K562 (cell line): ENCODE data around the gene PEF1. TPM values are rescaled to one million over a fixed set of nuclear protein-coding genes. Genes with fewer than 3 reads are reported as not detected.

ENCODE experiments used
- ATAC-seq: fragments of 200-7000 bp; cut with Tn5 transposase; 3 replicates; pipeline ENCODE4 v1.9.1; 2020; ENCODE audit warnings: moderate library complexity
- BruUV-seq: library from RNA; stranded (reverse); fragments of 400-500 nt; replicated peaks from 2 replicates; lab custom pipeline; 2021; lab: Mats Ljungman, UMichigan
- CTCF ChIA-PET: fragments of 300-600 bp; formaldehyde crosslinking; extraction: SDS; loops from one replicate; lab custom pipeline; 2021; ENCODE audit warnings: low intra/inter-chr PET ratio; lab: Yijun Ruan, JAX
- POLR2A ChIA-PET: fragments of 300-600, 350-650 bp; sonication (Branson Sonifier 250); formaldehyde crosslinking; extraction: SDS; loops from one replicate; lab custom pipeline; 2021; ENCODE audit warnings: antibody characterized with exemption, inconsistent platforms; lab: Yijun Ruan, JAX
- DNase-seq, 4 experiments: peaks; one replicate each; pipeline versions ENCODE4 v3.0.0 to v3.0.0-alpha.2; 2011 to 2018; ENCODE audit warnings: low spot score in 3 of 4, mixed read lengths in 3 of 4; ENCODE audit errors: extremely low read depth in 1 of 4
- FAIRE-seq: peaks from 2 replicates; lab custom pipeline; 2011; peaks lifted over from hg19 to GRCh38; lab: Jason Lieb, UNC
- H2AFZ ChIP-seq: 2 replicates; pipeline ENCODE4 v1.6.0; 2011; ENCODE audit warnings: low read depth, low read length, control low read depth, inconsistent platforms
- H3K27ac ChIP-seq: fragments of 200-600 bp; 3 replicates; pipeline ENCODE4 v1.8.0; 2011; ENCODE audit warnings: low read depth, mild to moderate bottlenecking, control low read depth, inconsistent platforms, low read length, moderate library complexity, mixed read lengths; ENCODE audit errors: extremely low read depth
- H3K27me3 ChIP-seq, 2 experiments: fragments of 300-600 bp in 1 of 2; 2 replicates in 1 of 2; 3 replicates in 1 of 2; pipeline versions ENCODE4 v1.6.0 to v1.8.0; 2011; ENCODE audit warnings: inconsistent platforms in 2 of 2, low read length in 2 of 2, mild to moderate bottlenecking in 1 of 2, mixed read lengths in 1 of 2, moderate library complexity in 1 of 2; ENCODE audit not compliant: control insufficient read depth in 2 of 2, insufficient read depth in 2 of 2
- H3K36me3 ChIP-seq: fragments of 300-600 bp; 3 replicates; pipeline ENCODE4 v1.8.0; 2011; ENCODE audit warnings: mild to moderate bottlenecking, low read length, inconsistent platforms; ENCODE audit not compliant: control insufficient read depth, insufficient read depth
- H3K4me1 ChIP-seq, 2 experiments: fragments of 200-600 bp in 1 of 2; replicated peaks in 1 of 2; 2 replicates in 1 of 2; 3 replicates in 1 of 2; pipeline versions ENCODE4 v1.5.1 to v1.8.0; 2011; ENCODE audit warnings: inconsistent platforms in 2 of 2, low read length in 2 of 2, mild to moderate bottlenecking in 1 of 2, mixed read lengths in 1 of 2, moderate library complexity in 1 of 2; ENCODE audit not compliant: control insufficient read depth in 2 of 2, insufficient read depth in 2 of 2
- H3K4me2 ChIP-seq: 2 replicates; pipeline ENCODE4 v1.6.1; 2011; ENCODE audit warnings: low read length, control low read depth, inconsistent platforms, mixed read lengths; ENCODE audit not compliant: insufficient read depth
- H3K4me3 ChIP-seq: fragments of 200-600 bp; sonication (generic), shearing (Covaris generic); 2 replicates; pipeline ENCODE4 v1.5.1; 2016; ENCODE audit warnings: control low read depth, inconsistent platforms
- H3K79me2 ChIP-seq: fragments of 200-600 bp; 3 replicates; pipeline ENCODE4 v1.8.0; 2011; ENCODE audit warnings: low read length, inconsistent platforms; ENCODE audit not compliant: control insufficient read depth, insufficient read depth
- H3K9ac ChIP-seq, 2 experiments: 2 replicates each; pipeline versions ENCODE4 v1.6.0 to v1.6.1; 2011; ENCODE audit warnings: low read depth in 2 of 2, low read length in 2 of 2, control low read depth in 1 of 2, inconsistent platforms in 1 of 2, mild to moderate bottlenecking in 1 of 2, mixed read lengths in 1 of 2; ENCODE audit not compliant: insufficient read depth in 1 of 2
- H3K9me1 ChIP-seq: one replicate; pipeline ENCODE4 v1.6.0; 2011; ENCODE audit warnings: inconsistent platforms, mild to moderate bottlenecking, low read length, moderate library complexity; ENCODE audit not compliant: control insufficient read depth, insufficient read depth
- H3K9me3 ChIP-seq: replicated peaks from 2 replicates; pipeline ENCODE4 v1.5.1; 2011; ENCODE audit warnings: low read depth, low read length, inconsistent platforms; ENCODE audit not compliant: control insufficient read depth, insufficient read depth
- H4K20me1 ChIP-seq: replicated peaks from 2 replicates; pipeline ENCODE4 v1.6.1; 2011; ENCODE audit warnings: low read length, inconsistent platforms, mixed read lengths; ENCODE audit not compliant: control insufficient read depth, insufficient read depth
- ATF3 ChIP-seq, 2 experiments: fragments of 450-650 bp in 1 of 2; sonication (generic) in 1 of 2; formaldehyde crosslinking in 1 of 2; IDR thresholded peaks in 1 of 2; conservative IDR thresholded peaks in 1 of 2; 2 replicates each; pipeline versions ENCODE4 v1.6.1 to v1.8.1; 2016 to 2023; ENCODE audit warnings: mild to moderate bottlenecking in 2 of 2, moderate library complexity in 2 of 2, inconsistent platforms in 1 of 2, missing genetic modification reagents in 1 of 2
- BHLHE40 ChIP-seq: IDR thresholded peaks from 2 replicates; pipeline ENCODE4 v1.6.1; 2011; ENCODE audit warnings: low read length, improper control_type of control experiment
- CBFA2T2 ChIP-seq: fragments of 450-650 bp; conservative IDR thresholded peaks from 2 replicates; pipeline ENCODE4 v1.6.1; 2017; ENCODE audit warnings: mild to moderate bottlenecking
- CTCF ChIP-seq, 3 experiments: IDR thresholded peaks in 2 of 3; conservative IDR thresholded peaks in 1 of 3; 2 replicates each; pipeline ENCODE4 v1.5.1; 2011 to 2012; ENCODE audit warnings: low read length in 3 of 3, mild to moderate bottlenecking in 3 of 3, control low read depth in 2 of 3, improper control_type of control experiment in 1 of 3, inconsistent platforms in 1 of 3, low read depth in 1 of 3, mixed read lengths in 1 of 3, moderate library complexity in 1 of 3; ENCODE audit not compliant: insufficient read depth in 2 of 3
- DPF2 ChIP-seq: fragments of 450-650 bp; IDR thresholded peaks from 2 replicates; pipeline ENCODE4 v1.6.1; 2016
- KLF1 ChIP-seq: fragments of 450-650 bp; IDR thresholded peaks from 2 replicates; pipeline ENCODE4 v1.6.1; 2016; ENCODE audit warnings: missing genetic modification characterization, missing compliant biosample characterization
- KLF6 ChIP-seq: fragments of 250-450 bp; sonication (Bioruptor Pico); IDR thresholded peaks from 2 replicates; pipeline ENCODE4 v1.4.0; 2020; ENCODE audit warnings: mild to moderate bottlenecking, moderate library complexity, borderline replicate concordance
- PBX2 ChIP-seq, 2 experiments: IDR thresholded peaks in 1 of 2; conservative IDR thresholded peaks in 1 of 2; 2 replicates each; pipeline ENCODE4 v1.6.1; 2016; ENCODE audit warnings: low read depth in 2 of 2, mild to moderate bottlenecking in 1 of 2, missing compliant biosample characterization in 1 of 2, missing genetic modification characterization in 1 of 2, moderate library complexity in 1 of 2
- PTBP1 ChIP-seq: fragments of 200-400 bp; formaldehyde crosslinking; IDR thresholded peaks from 2 replicates; pipeline ENCODE4 v1.6.1; 2017; ENCODE audit warnings: low read depth, low read length
- RBFOX2 ChIP-seq: fragments of 200-400 bp; formaldehyde crosslinking; IDR thresholded peaks from 2 replicates; pipeline ENCODE4 v1.6.1; 2017; ENCODE audit warnings: low read depth, mild to moderate bottlenecking, low read length, moderate library complexity
- SAFB ChIP-seq: fragments of 200-400 bp; formaldehyde crosslinking; IDR thresholded peaks from 2 replicates; pipeline ENCODE4 v1.6.1; 2017; ENCODE audit warnings: low read depth, low read length, borderline replicate concordance
- ZKSCAN8 ChIP-seq: fragments of 200-800 bp; sonication (Bioruptor generic); IDR thresholded peaks from 2 replicates; pipeline ENCODE4 v1.6.1; 2016; ENCODE audit warnings: missing genetic modification characterization, missing compliant biosample characterization
- ZNF347 ChIP-seq: fragments of 450-650 bp; formaldehyde crosslinking; IDR thresholded peaks from 2 replicates; pipeline ENCODE4 v1.4.0; 2020; ENCODE audit warnings: low read depth, mild to moderate bottlenecking, moderate library complexity
- ZSCAN29 ChIP-seq: fragments of 450-650 bp; IDR thresholded peaks from 2 replicates; pipeline ENCODE4 v1.6.1; 2017
- WGBS: fragments of 100-300 bp; shearing (Covaris generic); methylation state at CpG from one replicate; pipeline ENCODE4 v1.1.6; 2016; ENCODE audit warnings: low coverage, mixed read lengths; ENCODE audit not compliant: insufficient coverage; ENCODE audit errors: missing lambda C conversion rate; 5-methylcytosine and 5-hydroxymethylcytosine counted together
- in situ Hi-C: fragments of 300-500 bp; cut with MboI; formaldehyde crosslinking; loops from 4 replicates; pipeline ENCODE4 v1.15.0; 2018; ENCODE audit warnings: inconsistent platforms, mixed read lengths
- intact Hi-C: fragments of 100-400 bp; cut with micrococcal nuclease; formaldehyde crosslinking; loops from 2 replicates; pipeline ENCODE4 v1.14.2; 2022
- polyA plus RNA-seq, 8 experiments: library from polyadenylated mRNA; depleted of rRNA in 4 of 8; stranded (reverse) in 5 of 8; unstranded in 3 of 8; fragments of >200 nt; fragmentation: Nextera tagmentation in 2 of 8; fragmentation: Illumina TruSeq in 1 of 8; extraction: Ambion mirVana in 2 of 8; extraction: Trizol in 1 of 8; gene quantifications; 2 replicates each; pipeline versions ENCODE4 v1.2.1 to v1.2.3, GENCODE V29; 2011 to 2014; ENCODE audit warnings: inconsistent platforms in 1 of 8, missing spikeins in 1 of 8
- total RNA-seq, 7 experiments: library from RNA; depleted of rRNA in 6 of 7; stranded (reverse); fragments of >200 nt in 6 of 7; fragmentation: Illumina TruSeq in 2 of 7; extraction: Trizol in 2 of 7; gene quantifications; 2 replicates each; pipeline versions ENCODE4 v1.2.1 to v1.2.3, GENCODE V29; 2011 to 2021; ENCODE audit warnings: low replicate concordance in 1 of 7

The PEF1 gene
- total and polyA plus RNA-seq, 9 of the 15 experiments (the other 6 are each of a cell fraction or from before 2014, with no cell fraction given) = 26.3 to 95.5 (median 61.9) TPM

- 3% methylated on average over 27 of the region's 27 CpGs for WGBS
- no peak overlapping the region for H3K4me3 ChIP-seq
- H2AFZ ChIP-seq = no peak overlapping the region
- H3K4me2 ChIP-seq = no peak overlapping the region
- H3K9me1 ChIP-seq = no peaks in the 10 kb centered on the region
- in situ Hi-C loops (no loop called here), intact Hi-C loops (no loop called here)
- no peak for FAIRE-seq
- H3K9me3 ChIP-seq = no peaks in the 10 kb centered on the region
- H3K27ac ChIP-seq = no peak overlapping the region
- BruUV-seq = no TSS peak
- no peaks in the 10 kb centered on the region for H3K36me3 ChIP-seq
- no peak overlapping the region for H3K9ac ChIP-seq
- peaks cover 47 to 85% of the 10 kb centered on the region in 2 experiments for H3K27me3 ChIP-seq
- CTCF ChIA-PET = interaction anchor here (0.5 kb wide), 1 partner anchor 158 kb away, joined by 5 read pairs; no protein-coding TSS in a partner anchor
- no peak for DNase-seq
- POLR2A ChIA-PET = no interaction called here
- H3K79me2 ChIP-seq = no peaks in the 10 kb centered on the region
- peaks cover 0 to 25% of the 10 kb centered on the region in 2 experiments; a peak in 2 of 5 replicates for H3K4me1 ChIP-seq
- peaks cover 14% of the 10 kb centered on the region for H4K20me1 ChIP-seq
- TF ChIP-seq CBFA2T2 (no peak), KLF6 (no peak), BHLHE40 (no peak), DPF2 (no peak), ZNF347 (CRISPR knock-in tag) (no peak), RBFOX2 (no peak), ZKSCAN8 (CRISPR knock-in tag) (no peak), PTBP1 (no peak), SAFB (no peak), ATF3 (IDR thresholded peaks at IDR 0.05) (no peak), ATF3 (CRISPR knock-in tag; conservative IDR thresholded peaks at IDR 0.05) (no peak), PBX2 (CRISPR knock-in tag; IDR thresholded peaks at IDR 0.05; ENCODE audit: low read depth) (no peak), PBX2 (tag; conservative IDR thresholded peaks at IDR 0.05; ENCODE audit: low read depth) (no peak), ZSCAN29 (no peak), KLF1 (tag) (no peak), CTCF (IDR thresholded peaks at IDR 0.05 in 2 of 3, conservative IDR thresholded peaks at IDR 0.05 in 1 of 3; ENCODE audit: insufficient read depth in 2 of 3, low read depth in 1 of 3, low read length in 3 of 3) (no peak)
- no peak for ATAC-seq
Observed at GRCh38 chr1:31584869-31585735, 59.6 kb downstream of the PEF1 start.
